Common myeloid progenitor, CD34-positive (primary cell): ENCODE results near the gene ATP8A2. TPM values are rescaled to one million over a fixed set of nuclear protein-coding genes. Genes with fewer than 3 reads are reported as not detected.

Experiments used
- CTCF ChIA-PET: fragments of 350-600 bp; sonication (Branson Sonifier 250); formaldehyde crosslinking; loops from one replicate; lab custom pipeline; 2021; ENCODE audit warnings: antibody characterized with exemption; lab: Charles Lee
- POLR2A ChIA-PET: fragments of 350-600 bp; sonication (Branson Sonifier 250); formaldehyde crosslinking; loops from one replicate; lab custom pipeline; 2021; ENCODE audit warnings: antibody characterized with exemption; lab: Charles Lee
- DNase-seq, 3 donors: peaks; one replicate each; pipeline versions ENCODE4 v3.0.0 to v3.0.0-alpha.2; 2013
- H3K27ac ChIP-seq, 2 experiments: 1 replicate in 1 of 2; 2 replicates in 1 of 2; pipeline ENCODE4 v1.7.0; 2013; ENCODE audit warnings: inconsistent platforms in 2 of 2, low read length in 2 of 2, mild to moderate bottlenecking in 2 of 2, low read depth in 1 of 2, moderate library complexity in 1 of 2; ENCODE audit not compliant: severe bottlenecking in 2 of 2, insufficient read depth in 1 of 2, poor library complexity in 1 of 2
- H3K27me3 ChIP-seq, 5 experiments: replicated peaks in 2 of 5; 1 replicate in 3 of 5; 2 replicates in 2 of 5; pipeline versions ENCODE4 v1.6.1 to v1.7.0; 2013; ENCODE audit warnings: low read length in 4 of 5, mild to moderate bottlenecking in 2 of 5, moderate library complexity in 2 of 5, inconsistent platforms in 1 of 5; ENCODE audit not compliant: insufficient read depth in 5 of 5, control insufficient read depth in 4 of 5
- H3K36me3 ChIP-seq, 4 experiments: 1 replicate in 2 of 4; 2 replicates in 2 of 4; pipeline versions ENCODE4 v1.6.1 to v1.7.0; 2013; ENCODE audit warnings: low read length in 3 of 4, control low read depth in 1 of 4, mild to moderate bottlenecking in 1 of 4; ENCODE audit not compliant: control insufficient read depth in 4 of 4, insufficient read depth in 4 of 4
- H3K4me1 ChIP-seq, 4 experiments: 1 replicate in 3 of 4; 2 replicates in 1 of 4; pipeline versions ENCODE4 v1.6.1 to v1.7.1; 2013; ENCODE audit warnings: low read length in 3 of 4, mild to moderate bottlenecking in 3 of 4, control low read depth in 1 of 4, inconsistent platforms in 1 of 4, moderate library complexity in 1 of 4; ENCODE audit not compliant: control insufficient read depth in 4 of 4, insufficient read depth in 4 of 4; ENCODE audit errors: control extremely low read depth in 1 of 4
- H3K4me3 ChIP-seq, 7 experiments: 1 replicate in 4 of 7; 2 replicates in 3 of 7; pipeline versions ENCODE4 v1.5.1 to v1.7.0; 2013; ENCODE audit warnings: mild to moderate bottlenecking in 7 of 7, low read length in 6 of 7, moderate library complexity in 6 of 7, inconsistent platforms in 2 of 7, low read depth in 2 of 7, control low read depth in 1 of 7; ENCODE audit not compliant: insufficient read depth in 4 of 7, control insufficient read depth in 1 of 7; ENCODE audit errors: extremely low read depth in 1 of 7
- H3K9me3 ChIP-seq, 5 experiments: 1 replicate in 4 of 5; 2 replicates in 1 of 5; pipeline versions ENCODE4 v1.6.1 to v1.7.1; 2013; ENCODE audit warnings: low read length in 4 of 5, mild to moderate bottlenecking in 2 of 5, inconsistent platforms in 1 of 5, low read depth in 1 of 5, moderate library complexity in 1 of 5; ENCODE audit not compliant: control insufficient read depth in 4 of 5, insufficient read depth in 2 of 5; ENCODE audit errors: control extremely low read depth in 1 of 5
- WGBS: methylation state at CpG from one replicate; pipeline ENCODE4 v1.1.5; 2013; ENCODE audit not compliant: insufficient coverage; 5-methylcytosine and 5-hydroxymethylcytosine counted together
- polyA plus RNA-seq: library from polyadenylated mRNA; unstranded; fragments of 120-200 nt; gene quantifications from one replicate; pipeline ENCODE4 v1.2.1, GENCODE V29; 2013

The ATP8A2 gene
- polyA plus RNA-seq = 0.11 TPM

DNA sequence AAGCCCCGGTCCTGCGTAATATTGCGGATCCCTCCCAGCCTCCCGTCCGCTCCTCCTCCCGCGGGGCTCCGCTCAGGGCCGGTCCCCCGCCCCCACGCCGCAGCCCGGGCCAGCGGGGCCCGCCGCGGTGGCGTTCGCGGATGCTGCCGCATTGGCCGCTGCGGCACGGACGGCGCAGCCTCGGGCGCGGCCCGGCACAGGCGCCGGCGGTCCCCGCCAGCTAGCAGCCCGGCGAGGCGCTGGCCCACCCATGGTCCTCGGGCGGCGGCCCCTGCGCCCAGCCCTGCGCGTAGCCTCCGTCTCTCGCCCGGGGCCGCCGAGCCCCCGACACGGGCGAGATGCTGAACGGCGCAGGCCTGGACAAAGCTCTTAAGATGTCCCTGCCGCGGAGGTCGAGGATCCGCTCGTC lies at the start of gene ATP8A2:
TSS of gene ATP8A2 (plus strand) at position 100 of the 409 bp plus-strand sequence. CDS start at position 339, 239 bp downstream.
- Histone ChIP-seq H3K27me3 (peaks cover 29 to 82% (median 52%) of the 10 kb centered on the region in 5 experiments), H3K4me1 (peaks cover 0 to 13% (median 12%) of the 10 kb centered on the region in 4 experiments), H3K36me3 (no peaks in the 10 kb centered on the region), H3K9me3 (no peaks in the 10 kb centered on the region), H3K4me3 (peak within 1 kb of the TSS in 6 of 7 experiments; percentile 26 to 66 (median 48)), H3K27ac (no peak within 1 kb of the TSS)
- WGBS = under 1% methylated on average over 53 of the region's 58 CpGs
- ChIA-PET CTCF (no interaction called here), POLR2A (no interaction called here)
- peak in 2 of 3 donors; percentile 15 to 30 for DNase-seq

DNA sequence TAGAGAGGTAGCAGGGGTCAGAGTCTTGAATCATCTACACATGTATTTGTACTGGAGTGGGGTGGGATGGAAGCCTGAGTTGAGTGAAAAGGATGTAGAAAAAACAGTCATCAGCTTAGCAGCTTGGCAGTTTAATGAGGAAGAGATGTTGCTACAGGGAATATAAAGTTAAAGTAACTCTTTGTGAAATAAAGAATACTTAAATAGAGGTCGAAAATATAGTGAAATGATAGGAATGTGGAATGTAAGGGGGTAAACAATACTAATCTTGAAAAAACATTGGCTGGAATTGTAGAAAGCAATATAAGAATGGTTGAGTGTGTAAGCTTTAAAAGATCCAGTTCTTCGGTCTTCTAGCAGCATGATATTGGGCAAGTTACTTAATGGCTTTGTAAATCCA lies 47.7 kb upstream of the ATP8A2 start:
- 100% methylated on average over 1 of the region's 2 CpGs for WGBS
- H3K27me3 ChIP-seq = no peaks in the 10 kb centered on the region
- H3K36me3 ChIP-seq = peaks cover 22 to 69% (median 44%) of the 10 kb centered on the region in 4 experiments
- POLR2A ChIA-PET = no interaction called here
- CTCF ChIA-PET = interaction anchor here (0.9 to 1.2 kb wide), 2 partner anchors 9 to 12 kb away, joined by 3 to 4 read pairs; no protein-coding TSS in a partner anchor
- H3K4me1 ChIP-seq = no peaks in the 10 kb centered on the region
- H3K27ac ChIP-seq = peak overlapping the region in 1 of 2 experiments; percentile 37
- no peak overlapping the region for H3K4me3 ChIP-seq
- H3K9me3 ChIP-seq = no peaks in the 10 kb centered on the region
- DNase-seq = no peak

DNA sequence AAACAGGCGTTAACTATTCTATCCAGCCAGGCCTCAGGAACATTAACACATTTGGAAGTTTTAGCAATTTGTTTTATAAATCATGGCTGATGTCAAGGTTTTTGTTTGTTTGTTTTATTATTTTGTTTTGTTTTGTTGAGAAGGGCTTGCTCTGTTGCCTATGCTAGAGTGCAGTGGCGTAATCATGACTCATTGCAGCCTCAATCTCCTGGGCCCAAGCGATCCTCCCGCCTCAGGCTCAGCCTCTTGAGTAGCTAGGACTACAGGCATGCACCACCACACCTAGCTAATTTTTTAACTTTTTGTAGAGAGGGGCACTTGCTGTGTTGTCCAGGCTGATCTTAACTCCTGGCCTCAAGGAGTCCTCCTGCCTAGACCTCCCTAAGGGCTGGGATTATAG lies 42.1 kb upstream of the ATP8A2 start:
- CTCF ChIA-PET = interaction anchor here (1.1 to 1.4 kb wide), 2 partner anchors 17 to 46 kb away, joined by 3 read pairs; no protein-coding TSS in a partner anchor
- DNase-seq = no peak
- WGBS = no CpG with 5 or more reads among the region's 4 CpGs
- Histone ChIP-seq H3K27me3 (no peaks in the 10 kb centered on the region), H3K4me3 (no peak overlapping the region), H3K36me3 (peaks cover 19 to 75% (median 57%) of the 10 kb centered on the region in 4 experiments), H3K4me1 (no peaks in the 10 kb centered on the region), H3K27ac (no peak overlapping the region), H3K9me3 (no peaks in the 10 kb centered on the region)
- POLR2A ChIA-PET = no interaction called here

DNA sequence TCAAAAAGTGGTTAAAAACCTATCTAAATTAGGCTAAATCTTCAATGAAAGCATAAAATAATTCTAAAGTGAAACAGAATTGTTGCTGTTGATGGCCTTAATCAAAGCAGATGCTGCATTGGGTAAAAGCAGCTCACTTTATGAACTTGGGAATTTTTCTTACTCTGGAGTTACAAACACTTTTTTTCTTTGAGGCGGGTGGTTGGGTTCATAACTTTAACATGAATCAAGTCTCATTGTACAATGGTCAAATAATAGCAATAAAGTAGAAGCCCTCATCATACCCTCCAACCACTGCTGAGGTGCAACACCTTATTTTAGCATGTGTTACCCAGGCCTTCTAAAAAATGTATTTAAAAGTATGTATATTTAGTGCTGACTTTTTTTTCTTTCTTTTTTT lies 41.2 kb upstream of the ATP8A2 start:
- Histone ChIP-seq H3K27me3 (no peaks in the 10 kb centered on the region), H3K4me1 (no peaks in the 10 kb centered on the region), H3K36me3 (peaks cover 19 to 69% (median 54%) of the 10 kb centered on the region in 4 experiments), H3K27ac (no peak overlapping the region), H3K9me3 (no peaks in the 10 kb centered on the region), H3K4me3 (no peak overlapping the region)
- no CpG with 5 or more reads among the region's 1 CpG for WGBS
- DNase-seq = no peak
- CTCF ChIA-PET = interaction anchor here (1.1 kb wide), 1 partner anchor 18 kb away, joined by 3 read pairs; no protein-coding TSS in a partner anchor
- POLR2A ChIA-PET = no interaction called here

DNA sequence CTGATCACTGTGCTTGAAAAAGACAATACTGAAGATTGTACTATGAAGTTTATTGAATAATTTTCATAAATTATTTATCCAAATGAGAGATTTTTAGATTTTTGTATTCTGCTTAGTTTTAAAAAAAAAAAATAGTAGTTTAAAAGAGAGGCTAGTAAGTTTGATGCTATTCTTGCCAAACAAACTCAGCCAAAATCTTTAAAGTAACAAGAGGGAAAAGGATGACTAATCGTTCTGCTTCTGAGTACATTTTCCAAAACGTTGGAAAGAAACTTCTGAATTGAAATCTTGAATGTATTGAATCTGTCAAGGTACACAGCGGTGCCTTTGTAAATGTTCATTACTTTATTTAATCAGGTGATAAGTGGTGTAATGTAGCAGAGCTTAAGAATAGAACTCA lies 35.9 kb upstream of the ATP8A2 start:
- no peaks in the 10 kb centered on the region for H3K4me1 ChIP-seq
- H3K9me3 ChIP-seq = no peaks in the 10 kb centered on the region
- CTCF ChIA-PET = no interaction called here
- 62% methylated on average over 3 of the region's 3 CpGs for WGBS
- peaks cover 12 to 58% (median 28%) of the 10 kb centered on the region in 4 experiments for H3K36me3 ChIP-seq
- H3K27me3 ChIP-seq = no peaks in the 10 kb centered on the region
- no peak overlapping the region for H3K4me3 ChIP-seq
- no peak for DNase-seq
- H3K27ac ChIP-seq = no peak overlapping the region
- POLR2A ChIA-PET = interaction anchor here (0.8 kb wide), 1 partner anchor 10 kb away, joined by 8 read pairs; no protein-coding TSS in a partner anchor

DNA sequence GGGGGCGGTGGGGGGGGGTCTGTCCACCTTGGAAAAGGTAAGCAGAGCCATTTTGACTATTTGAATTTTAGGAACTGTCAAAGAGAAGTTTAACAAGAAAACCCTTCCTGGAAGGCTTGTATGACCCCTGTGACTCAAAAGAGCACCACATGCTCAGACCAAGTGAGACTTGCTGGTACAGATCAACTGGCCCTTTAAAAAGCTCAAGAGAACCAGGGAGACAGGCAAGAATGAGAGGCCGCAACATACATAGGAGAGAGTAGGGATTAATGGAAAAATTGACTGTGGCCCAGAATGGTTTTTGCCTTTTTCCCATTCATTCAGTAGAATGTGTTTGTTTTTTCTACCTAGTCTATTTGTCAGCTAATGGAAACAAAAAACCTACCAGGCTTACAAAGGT lies 26.2 kb upstream of the ATP8A2 start:
- Histone ChIP-seq H3K36me3 (peaks cover 0 to 2% (median under 1%) of the 10 kb centered on the region in 4 experiments), H3K9me3 (no peaks in the 10 kb centered on the region), H3K27me3 (no peaks in the 10 kb centered on the region), H3K4me3 (no peak overlapping the region), H3K4me1 (no peaks in the 10 kb centered on the region), H3K27ac (no peak overlapping the region)
- DNase-seq = no peak
- 100% methylated on average over 2 of the region's 2 CpGs for WGBS
- ChIA-PET CTCF (no interaction called here), POLR2A (interaction anchor here (0.6 kb wide), 1 partner anchor 9 kb away, joined by 8 read pairs; no protein-coding TSS in a partner anchor)

DNA sequence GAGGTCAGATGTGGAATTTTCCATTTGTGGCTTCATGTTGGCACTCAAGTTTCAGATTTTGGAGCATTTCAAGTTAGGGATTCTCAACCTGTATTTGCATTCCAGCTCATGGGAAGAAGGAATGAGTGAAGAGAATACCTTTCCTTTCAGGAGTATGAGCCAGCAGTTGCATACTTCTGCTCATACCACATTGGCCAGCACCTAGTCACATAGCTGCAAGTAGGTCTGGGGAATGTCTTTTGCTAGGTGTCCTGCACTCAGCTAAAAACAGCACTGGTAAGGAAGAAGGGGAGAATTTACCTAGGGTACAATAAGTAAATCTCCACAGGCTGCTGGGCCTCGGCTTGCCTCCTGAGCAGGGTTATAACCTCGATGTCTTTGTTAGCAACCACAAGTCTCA lies 24.6 kb upstream of the ATP8A2 start:
- ChIA-PET CTCF (no interaction called here), POLR2A (no interaction called here)
- WGBS = no CpG with 5 or more reads among the region's 2 CpGs

More for the DNA sequence above, 24.6 kb upstream of the ATP8A2 start:
- Histone ChIP-seq H3K4me3 (no peak overlapping the region), H3K36me3 (peaks cover 0 to 2% (median 0%) of the 10 kb centered on the region in 4 experiments), H3K4me1 (peaks cover 0 to 3% (median 0%) of the 10 kb centered on the region in 4 experiments), H3K27ac (no peak overlapping the region), H3K9me3 (no peaks in the 10 kb centered on the region), H3K27me3 (no peaks in the 10 kb centered on the region)
- no peak for DNase-seq
